ENCODE data around the gene KLHDC1.

- no peak for TF ChIP-seq POLR2A (IDR thresholded peaks at IDR 0.05)
- no peak for TF ChIP-seq CTCF (IDR thresholded peaks at IDR 0.05)
Observed at GRCh38 chr14:49654511-49654910, 38.4 kb upstream of the KLHDC1 start.
